A172 (cell line): ENCODE measurements around the gene ZNF335. TPM values are rescaled to one million over a fixed set of nuclear protein-coding genes. Genes with fewer than 3 reads are reported as not detected.
"Not testable (repeated sequence)": the region's sequence is repeated elsewhere in the genome, so short reads cannot be mapped to it uniquely, and the experiment has no call there.

Source experiments
- DNase-seq: peaks from one replicate; pipeline ENCODE4 v3.0.0-alpha.2; 2015; ENCODE audit warnings: low spot score
- total RNA-seq: library from RNA; depleted of rRNA; stranded (reverse); fragments of >200 nt; shearing (Covaris generic); gene quantifications from 2 replicates; pipeline ENCODE4 v1.2.3, GENCODE V29; 2014

ZNF335 gene
- total RNA-seq, 1 experiment from 2014 or later: 11.3 TPM

- DNase-seq: peak; percentile 91
Observed at GRCh38 chr20:45972500-45973183, 639 bp upstream of the ZNF335 start.

- no peak for DNase-seq
Observed at GRCh38 chr20:45971425-45971674, 653 bp downstream of the ZNF335 start.

GRCh38 chr20:45970646-45971424 is 1.2 kb downstream of the ZNF335 start:
- DNase-seq: no peak

DNA sequence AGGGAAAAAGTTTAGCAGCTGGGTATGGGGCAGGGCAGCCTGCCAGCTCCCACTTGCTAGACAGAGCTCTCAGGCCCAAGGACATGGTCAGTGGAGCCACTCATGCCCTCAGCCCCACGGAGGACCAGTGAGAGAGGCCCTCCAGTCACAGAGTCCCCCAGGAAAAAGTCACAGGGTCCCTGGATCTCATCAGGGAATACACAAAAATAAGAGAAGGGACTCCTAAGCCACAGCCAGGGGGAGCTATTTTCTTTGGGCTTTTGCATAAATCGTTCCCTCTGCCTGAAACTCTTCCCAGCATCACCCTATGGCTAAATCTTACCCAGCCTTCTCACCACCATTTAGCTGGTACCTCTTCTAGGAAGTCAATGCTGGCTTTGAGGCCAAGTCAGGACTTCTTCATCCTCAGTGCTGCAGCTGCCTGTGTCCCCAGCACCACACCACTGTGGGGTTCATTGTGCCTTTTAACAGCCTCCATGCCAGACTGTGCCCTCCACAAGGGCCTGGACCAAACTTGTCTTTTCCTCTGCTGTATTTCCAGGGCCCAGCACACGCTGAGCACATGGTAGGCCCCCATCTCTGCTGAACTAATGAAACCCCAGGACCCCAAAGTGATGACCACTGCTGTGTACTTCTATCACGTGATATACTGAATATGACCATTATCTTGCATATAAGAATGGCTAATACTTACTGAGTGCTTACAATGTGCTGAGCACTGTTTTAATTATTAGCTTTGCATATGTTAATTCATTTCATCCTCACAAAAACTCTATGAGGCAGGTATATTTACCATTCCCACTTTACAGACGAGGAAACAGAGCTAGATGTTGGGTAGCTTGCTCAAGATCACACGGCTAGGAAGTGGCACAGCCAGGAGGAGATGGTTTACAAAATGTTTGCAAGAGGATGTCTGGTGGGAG is 2.0 kb downstream of the ZNF335 start:
- peak; percentile 76 for DNase-seq

DNA sequence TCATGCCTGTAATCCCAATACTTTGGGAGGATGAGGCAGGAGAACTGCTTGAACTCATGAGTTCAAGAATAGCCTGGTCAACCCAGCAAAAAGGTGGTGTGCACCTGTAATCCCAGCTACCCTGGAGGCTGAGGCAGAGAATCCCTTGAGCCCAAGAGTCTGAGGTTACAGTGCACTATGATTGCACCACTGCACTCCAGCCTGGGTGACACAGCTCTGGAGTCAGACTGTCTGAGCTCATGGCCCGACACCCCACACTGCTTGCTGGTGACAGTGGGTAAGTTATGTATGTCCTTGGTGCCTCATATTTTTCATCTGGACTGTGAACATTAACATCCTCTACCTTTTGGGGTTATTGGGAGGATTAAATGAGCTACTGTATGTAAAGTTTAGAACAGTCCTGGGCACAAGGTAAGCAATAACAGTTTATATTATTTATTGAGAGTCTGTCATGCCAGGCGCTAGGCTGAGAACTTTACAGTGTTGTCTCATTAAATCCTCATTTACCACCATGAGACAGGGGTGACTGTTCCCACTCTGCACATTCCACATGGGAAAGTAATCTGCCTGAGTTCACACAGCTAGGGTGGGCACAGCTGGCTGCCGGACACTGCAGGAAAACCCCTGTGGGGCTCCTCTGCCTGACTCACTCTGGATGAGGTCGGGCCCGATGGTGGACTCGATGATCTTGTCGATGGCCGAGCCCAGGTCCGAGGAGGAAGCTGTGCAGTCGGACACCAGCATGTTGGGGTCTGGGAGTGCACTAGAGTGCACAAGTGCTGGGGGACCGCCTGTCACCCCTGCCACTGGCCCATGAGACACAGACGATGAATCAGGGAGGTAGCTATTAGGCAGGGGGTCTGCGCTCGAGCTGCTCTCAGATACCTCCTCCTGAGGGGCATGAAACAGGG is 2.9 kb downstream of the ZNF335 start:
- DNase-seq: peak; percentile 78

GRCh38 chr20:45968081-45968671 is 3.8 kb downstream of the ZNF335 start:
- no peak for DNase-seq

DNA sequence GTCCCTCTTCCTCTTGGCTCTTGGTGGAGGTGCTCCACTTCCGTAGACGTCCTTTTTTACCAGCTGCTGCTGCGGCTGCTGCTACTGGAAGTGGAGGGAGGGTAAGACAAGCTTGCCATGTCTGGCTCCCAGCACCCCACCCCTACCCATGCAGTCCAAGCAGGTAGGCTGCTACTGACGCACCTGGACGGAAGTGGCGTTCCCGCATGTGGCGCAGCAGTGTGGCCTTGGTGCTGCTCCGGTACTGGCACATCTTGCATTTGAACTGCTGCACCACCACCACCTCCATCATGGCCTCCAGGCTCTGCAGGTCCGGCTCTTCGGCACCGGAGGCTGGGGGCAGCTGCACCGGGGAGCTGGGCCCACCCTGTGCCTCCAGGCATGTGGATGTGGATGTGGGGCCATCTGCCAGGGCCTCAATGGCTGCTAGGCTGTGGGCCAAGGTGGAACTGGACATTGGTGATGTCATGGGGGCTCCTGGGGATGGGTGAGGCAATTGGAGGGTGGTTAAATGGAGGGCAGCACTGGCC is 4.4 kb downstream of the ZNF335 start:
- no peak for DNase-seq

- DNase-seq: no peak
Observed at GRCh38 chr20:45965169-45966002, 6.6 kb downstream of the ZNF335 start.

GRCh38 chr20:45964006-45964400 is 8.0 kb downstream of the ZNF335 start:
- DNase-seq: no peak

- peak; percentile 48 for DNase-seq
Observed at GRCh38 chr20:45963059-45964005, 8.7 kb downstream of the ZNF335 start.

DNA sequence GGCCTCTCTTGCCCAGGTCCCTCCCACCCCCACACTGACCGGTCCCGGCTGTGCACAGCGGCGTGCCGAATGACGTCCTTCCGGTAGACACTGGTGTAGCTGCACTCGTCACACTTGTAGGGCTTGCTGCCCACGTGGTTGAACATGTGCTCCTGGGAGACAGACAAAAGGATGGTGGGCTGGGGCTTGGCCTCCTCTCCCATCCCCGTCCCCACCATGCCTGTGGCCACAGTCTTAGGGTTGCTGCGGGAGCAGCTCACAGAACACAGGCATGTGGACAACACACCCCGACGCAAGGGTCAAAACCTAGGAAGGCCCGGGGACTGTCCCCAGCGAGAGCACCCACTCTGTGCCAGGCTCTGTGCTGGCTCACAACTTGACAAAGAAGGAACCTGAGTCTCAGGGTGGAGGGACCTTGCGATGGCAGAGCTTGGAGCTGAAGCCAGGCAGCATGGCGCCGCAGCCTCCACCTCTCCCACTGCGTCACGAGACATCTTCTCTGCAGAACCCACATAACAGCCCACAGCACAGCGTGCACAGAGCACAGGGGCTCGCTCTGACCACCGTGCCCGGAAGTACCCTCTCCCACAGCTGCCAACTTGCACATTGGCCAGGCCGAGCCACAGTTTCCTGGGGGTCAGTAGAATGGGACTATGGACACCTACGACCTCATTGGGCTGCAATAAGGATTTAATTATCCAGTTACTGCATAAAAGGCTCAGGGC is 9.8 kb downstream of the ZNF335 start:
- no peak for DNase-seq

GRCh38 chr20:45959956-45960630 is 11.9 kb downstream of the ZNF335 start:
- DNase-seq: no peak

DNA sequence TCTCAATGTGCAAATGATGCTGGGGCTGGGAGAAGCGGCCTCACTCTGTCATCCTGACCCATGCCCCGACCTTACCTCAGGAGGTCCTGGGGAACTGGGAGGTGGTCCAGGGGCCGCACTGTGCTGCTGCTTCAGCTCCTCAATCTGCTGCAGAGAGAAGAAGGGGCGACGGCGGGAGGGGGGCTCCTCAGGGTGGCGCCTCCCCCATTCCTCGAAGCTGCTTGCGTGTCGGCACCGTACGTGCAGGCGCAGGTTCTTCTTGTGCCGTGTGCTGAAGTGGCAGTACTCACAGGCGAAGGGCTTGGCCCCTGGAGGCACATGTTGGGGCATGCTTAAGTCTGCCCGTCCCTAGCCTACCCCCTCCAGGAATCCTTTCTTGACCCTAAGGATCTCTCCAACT is 12.9 kb downstream of the ZNF335 start:
- DNase-seq: no peak

DNA sequence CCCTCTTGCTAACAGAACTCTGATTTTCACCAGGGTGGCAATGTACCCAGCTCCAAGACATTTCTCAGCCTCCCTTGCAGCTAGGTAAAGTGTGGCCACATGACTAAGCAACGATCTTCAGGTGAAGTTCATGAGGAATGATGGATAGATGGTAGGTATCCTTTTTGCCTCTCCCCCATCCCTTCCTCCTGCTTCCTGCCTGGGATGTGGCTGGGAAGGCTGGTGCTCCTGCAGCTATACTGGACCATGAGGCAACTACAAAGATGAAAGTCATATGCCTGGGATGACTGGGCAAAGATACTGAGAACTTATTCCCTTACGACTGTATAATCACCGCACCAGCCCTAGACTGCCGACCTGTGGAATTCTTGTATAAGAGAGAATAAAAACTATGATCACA is 13.4 kb downstream of the ZNF335 start:
- DNase-seq: no peak

DNA sequence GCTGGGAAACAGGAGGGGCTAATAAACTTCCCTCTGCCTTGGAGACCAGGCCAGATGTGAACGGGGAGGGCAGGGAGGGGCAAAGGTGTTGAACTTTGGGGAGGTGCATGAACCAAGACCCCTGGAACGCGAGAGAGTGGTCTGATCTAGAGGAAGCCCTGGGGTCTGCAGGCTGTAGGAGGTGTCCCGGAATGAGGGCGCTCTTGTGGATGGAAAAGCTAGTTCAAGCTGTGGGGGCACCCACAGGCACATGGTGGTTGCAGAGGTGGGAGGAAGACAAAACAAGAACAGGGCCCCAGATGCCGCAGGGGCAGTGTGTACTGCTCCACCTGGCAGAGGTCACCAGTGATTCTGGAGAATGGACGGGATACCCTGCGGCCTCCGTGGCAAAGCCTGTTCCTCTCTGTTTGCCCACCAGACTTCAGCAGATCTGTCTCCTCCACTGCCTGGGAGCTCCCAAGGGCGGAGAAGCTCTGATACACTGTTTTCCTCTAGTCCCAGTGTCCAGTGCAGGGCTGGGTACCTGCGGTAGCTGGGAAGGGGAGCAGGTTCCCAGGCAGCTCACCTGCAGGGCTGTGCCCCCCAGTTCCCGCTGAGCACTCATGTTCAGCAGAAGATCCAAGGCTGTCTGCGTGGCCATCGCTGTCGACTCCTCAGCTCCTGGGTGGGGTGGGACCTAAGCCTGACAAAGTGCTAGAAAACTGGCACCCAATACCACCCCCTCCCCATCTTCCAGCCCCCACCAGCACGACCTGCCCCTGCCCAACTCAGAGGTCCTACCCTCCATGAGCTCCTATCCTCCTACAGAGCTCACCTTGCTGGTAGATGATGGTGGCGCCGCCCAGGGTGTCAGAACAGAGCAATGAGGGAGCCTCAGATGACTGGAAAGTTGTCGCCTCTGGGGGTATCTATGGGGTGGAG is 14.7 kb downstream of the ZNF335 start:
- DNase-seq: no peak

DNA sequence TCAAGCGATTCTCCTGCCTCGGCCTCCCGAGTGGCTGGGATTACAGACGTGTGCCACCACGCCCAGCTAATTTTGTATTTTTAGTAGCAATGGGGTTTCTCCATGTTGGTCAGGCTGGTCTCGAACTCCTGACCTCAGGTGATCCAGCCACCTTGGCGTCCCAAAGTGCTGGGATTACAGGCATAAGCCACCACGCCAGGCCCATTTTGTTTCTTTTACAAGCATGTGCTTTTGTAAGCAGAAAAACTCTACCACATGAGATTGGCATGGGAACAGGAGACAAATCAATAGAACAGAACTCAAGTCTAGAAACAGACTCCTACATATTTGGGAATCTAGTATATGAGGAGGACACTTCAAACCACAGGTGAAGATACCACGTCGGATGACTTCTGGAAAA is 15.7 kb downstream of the ZNF335 start:
- not testable (repeated sequence) for DNase-seq
